Progenitor cell of endocrine pancreas (in vitro differentiated cells): ENCODE measurements around the gene RIPOR1. TPM values are rescaled to one million over a fixed set of nuclear protein-coding genes. Genes with fewer than 3 reads are reported as not detected.

ENCODE experiments used
- DNase-seq: peaks from one replicate; pipeline ENCODE4 v3.0.0; 2021; ENCODE audit warnings: low spot score; ENCODE audit not compliant: unreplicated experiment
- H3K27ac Mint-ChIP-seq: 2 replicates; pipeline ENCODE4 v1.8.0; 2021; ENCODE audit warnings: mild to moderate bottlenecking, moderate library complexity, mixed read lengths
- H3K27me3 Mint-ChIP-seq: 2 replicates; pipeline ENCODE4 v1.8.0; 2021; ENCODE audit warnings: mixed read lengths
- H3K36me3 Mint-ChIP-seq: 2 replicates; pipeline ENCODE4 v1.8.0; 2022; ENCODE audit warnings: mixed read lengths; ENCODE audit not compliant: insufficient read depth
- H3K4me1 Mint-ChIP-seq: 2 replicates; pipeline ENCODE4 v1.8.0; 2021; ENCODE audit warnings: low read depth, mixed read lengths
- H3K4me3 Mint-ChIP-seq: 2 replicates; pipeline ENCODE4 v1.8.0; 2021; ENCODE audit warnings: low read depth, mild to moderate bottlenecking, moderate library complexity, mixed read lengths
- H3K9me3 Mint-ChIP-seq: 2 replicates; pipeline ENCODE4 v1.8.0; 2021; ENCODE audit warnings: low read depth, mixed read lengths
- total RNA-seq: library from RNA; stranded (reverse); gene quantifications from 2 replicates; pipeline ENCODE4 v1.2.1, GENCODE V29; 2021
- TF ChIP-seq, protein P1 (sequence below): fragments of 200-600 bp; sonication (generic); IDR thresholded peaks from one replicate; pipeline ENCODE4 v1.5.0; 2021; ENCODE audit warnings: antibody characterized with exemption, mild to moderate bottlenecking; ENCODE audit not compliant: unreplicated experiment

RIPOR1 gene
- total RNA-seq, 1 donor from 2014 or later: 72.7 TPM

GRCh38 chr16:67539691-67540635 lies 11.3 kb downstream of the RIPOR1 start:
- H3K4me1 Mint-ChIP-seq: peaks cover 7% of the 10 kb centered on the region
- H3K27ac Mint-ChIP-seq: no peak overlapping the region
- TF ChIP-seq, protein P1, sequence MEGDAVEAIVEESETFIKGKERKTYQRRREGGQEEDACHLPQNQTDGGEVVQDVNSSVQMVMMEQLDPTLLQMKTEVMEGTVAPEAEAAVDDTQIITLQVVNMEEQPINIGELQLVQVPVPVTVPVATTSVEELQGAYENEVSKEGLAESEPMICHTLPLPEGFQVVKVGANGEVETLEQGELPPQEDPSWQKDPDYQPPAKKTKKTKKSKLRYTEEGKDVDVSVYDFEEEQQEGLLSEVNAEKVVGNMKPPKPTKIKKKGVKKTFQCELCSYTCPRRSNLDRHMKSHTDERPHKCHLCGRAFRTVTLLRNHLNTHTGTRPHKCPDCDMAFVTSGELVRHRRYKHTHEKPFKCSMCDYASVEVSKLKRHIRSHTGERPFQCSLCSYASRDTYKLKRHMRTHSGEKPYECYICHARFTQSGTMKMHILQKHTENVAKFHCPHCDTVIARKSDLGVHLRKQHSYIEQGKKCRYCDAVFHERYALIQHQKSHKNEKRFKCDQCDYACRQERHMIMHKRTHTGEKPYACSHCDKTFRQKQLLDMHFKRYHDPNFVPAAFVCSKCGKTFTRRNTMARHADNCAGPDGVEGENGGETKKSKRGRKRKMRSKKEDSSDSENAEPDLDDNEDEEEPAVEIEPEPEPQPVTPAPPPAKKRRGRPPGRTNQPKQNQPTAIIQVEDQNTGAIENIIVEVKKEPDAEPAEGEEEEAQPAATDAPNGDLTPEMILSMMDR: no peak
- H3K4me3 Mint-ChIP-seq: no peak overlapping the region
- no peaks in the 10 kb centered on the region for H3K9me3 Mint-ChIP-seq
- peaks cover 18% of the 10 kb centered on the region for H3K27me3 Mint-ChIP-seq
- DNase-seq: no peak
- peaks cover 10% of the 10 kb centered on the region for H3K36me3 Mint-ChIP-seq

- peaks cover 7% of the 10 kb centered on the region for H3K4me1 Mint-ChIP-seq
- TF ChIP-seq, protein P1: no peak
- no peak overlapping the region for H3K27ac Mint-ChIP-seq
- no peak overlapping the region for H3K4me3 Mint-ChIP-seq
- peaks cover 10% of the 10 kb centered on the region for H3K27me3 Mint-ChIP-seq
- H3K36me3 Mint-ChIP-seq: peaks cover 10% of the 10 kb centered on the region
- DNase-seq: no peak
- H3K9me3 Mint-ChIP-seq: no peaks in the 10 kb centered on the region
Observed at GRCh38 chr16:67540756-67541155, 12.1 kb downstream of the RIPOR1 start.

GRCh38 chr16:67541391-67542263 lies 13.0 kb downstream of the RIPOR1 start:
- DNase-seq: no peak
- H3K4me1 Mint-ChIP-seq: peaks cover 7% of the 10 kb centered on the region
- TF ChIP-seq, protein P1: no peak
- H3K27me3 Mint-ChIP-seq: peaks cover 3% of the 10 kb centered on the region
- peaks cover 10% of the 10 kb centered on the region for H3K36me3 Mint-ChIP-seq
- H3K4me3 Mint-ChIP-seq: peak overlapping the region; percentile 31
- no peak overlapping the region for H3K27ac Mint-ChIP-seq
- H3K9me3 Mint-ChIP-seq: no peaks in the 10 kb centered on the region

DNA sequence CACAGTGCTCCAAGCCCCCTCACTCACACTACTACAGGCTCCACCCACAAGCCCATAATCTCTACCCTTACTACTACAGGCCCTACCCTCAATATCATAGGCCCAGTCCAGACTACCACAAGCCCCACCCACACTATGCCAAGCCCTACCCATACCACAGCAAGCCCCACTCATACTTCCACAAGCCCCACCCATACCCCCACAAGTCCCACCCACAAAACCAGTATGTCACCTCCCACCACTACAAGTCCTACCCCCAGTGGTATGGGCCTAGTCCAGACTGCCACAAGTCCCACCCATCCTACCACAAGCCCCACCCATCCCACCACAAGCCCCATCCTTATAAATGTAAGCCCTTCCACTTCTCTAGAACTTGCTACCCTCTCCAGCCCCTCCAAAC lies 13.8 kb downstream of the RIPOR1 start:
- TF ChIP-seq, protein P1: no peak
- H3K9me3 Mint-ChIP-seq: no peaks in the 10 kb centered on the region
- H3K4me1 Mint-ChIP-seq: peaks cover 5% of the 10 kb centered on the region
- DNase-seq: no peak
- H3K36me3 Mint-ChIP-seq: peaks cover 10% of the 10 kb centered on the region
- no peak overlapping the region for H3K27ac Mint-ChIP-seq
- no peaks in the 10 kb centered on the region for H3K27me3 Mint-ChIP-seq
- no peak overlapping the region for H3K4me3 Mint-ChIP-seq

GRCh38 chr16:67543036-67543435 lies 14.4 kb downstream of the RIPOR1 start:
- Mint-ChIP-seq H3K27ac (no peak overlapping the region), H3K27me3 (no peaks in the 10 kb centered on the region), H3K4me1 (peaks cover 5% of the 10 kb centered on the region), H3K4me3 (no peak overlapping the region), H3K9me3 (no peaks in the 10 kb centered on the region), H3K36me3 (peaks cover 10% of the 10 kb centered on the region)
- DNase-seq: no peak
- TF ChIP-seq, protein P1: no peak
